DND-41 (cell line): Measurements from ENCODE around the gene SLC15A2.

Source experiments
- ATAC-seq: fragments of 200-7000 bp; cut with Tn5 transposase; 3 replicates; pipeline ENCODE4 v1.9.1; 2021; ENCODE audit warnings: low read depth; ENCODE audit not compliant: insufficient read depth
- DNase-seq: peaks from one replicate; pipeline ENCODE4 v3.0.0-alpha.2; 2020
- H2AFZ ChIP-seq: 2 replicates; pipeline ENCODE4 v1.6.0; 2012; ENCODE audit warnings: low read depth, low read length
- H3K27ac ChIP-seq: 2 replicates; pipeline ENCODE4 v1.5.1; 2012; ENCODE audit warnings: low read length, inconsistent platforms
- H3K27me3 ChIP-seq: fragments of 200-600 bp; sonication (generic); 2 replicates; pipeline ENCODE4 v1.6.0; 2012; ENCODE audit warnings: low read length, mild to moderate bottlenecking, inconsistent platforms; ENCODE audit not compliant: insufficient read depth, poor library complexity
- H3K36me3 ChIP-seq: 2 replicates; pipeline ENCODE4 v1.5.1; 2012; ENCODE audit warnings: low read length, inconsistent platforms; ENCODE audit not compliant: insufficient read depth
- H3K4me1 ChIP-seq: 2 replicates; pipeline ENCODE4 v1.5.1; 2012; ENCODE audit warnings: mild to moderate bottlenecking, low read length; ENCODE audit not compliant: insufficient read depth
- H3K4me2 ChIP-seq: 2 replicates; pipeline ENCODE4 v1.6.0; 2012; ENCODE audit warnings: mild to moderate bottlenecking, moderate library complexity, low read length, inconsistent platforms; ENCODE audit not compliant: insufficient read depth
- H3K4me3 ChIP-seq, 2 experiments: fragments of 200-600 bp in 1 of 2; shearing (Covaris generic) in 1 of 2; 2 replicates each; pipeline ENCODE4 v1.5.1; 2012 to 2016; ENCODE audit warnings: inconsistent platforms in 2 of 2, low read length in 2 of 2, mild to moderate bottlenecking in 2 of 2, low read depth in 1 of 2, moderate library complexity in 1 of 2
- H3K79me2 ChIP-seq: 2 replicates; pipeline ENCODE4 v1.6.0; 2012; ENCODE audit warnings: low read length, inconsistent platforms; ENCODE audit not compliant: insufficient read depth
- H3K9ac ChIP-seq: 2 replicates; pipeline ENCODE4 v1.6.0; 2012; ENCODE audit warnings: low read depth, mild to moderate bottlenecking, inconsistent platforms, low read length, moderate library complexity
- H3K9me3 ChIP-seq: 2 replicates; pipeline ENCODE4 v1.5.1; 2012; ENCODE audit warnings: low read length, moderate library complexity, mild to moderate bottlenecking, inconsistent platforms; ENCODE audit not compliant: insufficient read depth, severe bottlenecking
- H4K20me1 ChIP-seq: 2 replicates; pipeline ENCODE4 v1.6.0; 2012; ENCODE audit warnings: low read length; ENCODE audit not compliant: insufficient read depth
- CTCF ChIP-seq: IDR thresholded peaks from 2 replicates; pipeline ENCODE4 v1.5.1; 2012; ENCODE audit warnings: borderline replicate concordance, low read length, moderate library complexity, mild to moderate bottlenecking; ENCODE audit not compliant: poor library complexity, severe bottlenecking; ENCODE audit errors: extremely low read depth
- EZH2 ChIP-seq: IDR thresholded peaks from 3 replicates; pipeline ENCODE4 v1.6.1; 2012; ENCODE audit warnings: borderline replicate concordance, low read depth, mild to moderate bottlenecking, moderate library complexity, low read length, inconsistent platforms; ENCODE audit not compliant: severe bottlenecking

Gene SLC15A2

GRCh38 chr3:121869736-121870135 is 24.5 kb upstream of the SLC15A2 start:
- Histone ChIP-seq H3K27me3 (no peaks in the 10 kb centered on the region), H3K4me1 (no peaks in the 10 kb centered on the region), H2AFZ (no peak overlapping the region), H3K36me3 (no peaks in the 10 kb centered on the region), H4K20me1 (no peaks in the 10 kb centered on the region), H3K4me2 (no peak overlapping the region), H3K9ac (no peak overlapping the region), H3K79me2 (no peaks in the 10 kb centered on the region), H3K4me3 (no peak overlapping the region), H3K9me3 (no peaks in the 10 kb centered on the region), H3K27ac (no peak overlapping the region)
- TF ChIP-seq EZH2 (no peak), CTCF (no peak)
- no peak for DNase-seq
- no peak for ATAC-seq

- Histone ChIP-seq H3K4me2 (no peak overlapping the region), H3K27ac (no peak overlapping the region), H4K20me1 (no peaks in the 10 kb centered on the region), H3K4me3 (no peak overlapping the region), H2AFZ (no peak overlapping the region), H3K4me1 (no peaks in the 10 kb centered on the region), H3K36me3 (no peaks in the 10 kb centered on the region), H3K27me3 (no peaks in the 10 kb centered on the region), H3K9ac (no peak overlapping the region), H3K79me2 (no peaks in the 10 kb centered on the region), H3K9me3 (no peaks in the 10 kb centered on the region)
- DNase-seq (no peak), ATAC-seq (no peak)
- TF ChIP-seq EZH2 (no peak), CTCF (no peak)
These were observed 23.5 kb upstream of the SLC15A2 start for GRCh38 chr3:121870717-121871116.

- H3K79me2 ChIP-seq: no peaks in the 10 kb centered on the region
- no peak for TF ChIP-seq CTCF
- TF ChIP-seq EZH2: no peak
- H3K4me2 ChIP-seq: no peak overlapping the region
- DNase-seq (no peak), ATAC-seq (no peak)
- H3K27me3 ChIP-seq: no peaks in the 10 kb centered on the region
- H3K9me3 ChIP-seq: no peaks in the 10 kb centered on the region
- no peak overlapping the region for H3K27ac ChIP-seq
- no peaks in the 10 kb centered on the region for H3K36me3 ChIP-seq
- H3K9ac ChIP-seq: no peak overlapping the region
- H3K4me3 ChIP-seq: no peak overlapping the region
- H2AFZ ChIP-seq: no peak overlapping the region
- H4K20me1 ChIP-seq: no peaks in the 10 kb centered on the region
- no peaks in the 10 kb centered on the region for H3K4me1 ChIP-seq
These were observed 22.8 kb upstream of the SLC15A2 start for GRCh38 chr3:121871430-121871829.

- Histone ChIP-seq H2AFZ (no peak overlapping the region), H3K36me3 (no peaks in the 10 kb centered on the region), H3K4me1 (no peaks in the 10 kb centered on the region), H3K9me3 (no peaks in the 10 kb centered on the region), H3K9ac (no peak overlapping the region), H4K20me1 (no peaks in the 10 kb centered on the region), H3K4me2 (no peak overlapping the region), H3K27me3 (no peaks in the 10 kb centered on the region), H3K4me3 (no peak overlapping the region), H3K79me2 (no peaks in the 10 kb centered on the region), H3K27ac (no peak overlapping the region)
- no peak for TF ChIP-seq EZH2
- no peak for TF ChIP-seq CTCF
- ATAC-seq (no peak), DNase-seq (no peak)
These were observed 15.8 kb upstream of the SLC15A2 start for GRCh38 chr3:121878411-121878810.
